22Rv1 (cell line): ENCODE data around the gene PACRG.

Experiments used
- ZFX ChIP-seq: fragments of 450-650 bp; IDR thresholded peaks from 2 replicates; pipeline ENCODE4 v1.6.1; 2017; ENCODE audit warnings: antibody characterized with exemption, borderline replicate concordance
- TF ChIP-seq, protein P1 (sequence below): fragments of 450-650 bp; IDR thresholded peaks from 2 replicates; pipeline ENCODE4 v1.5.1; 2017; ENCODE audit warnings: mild to moderate bottlenecking

DNA sequence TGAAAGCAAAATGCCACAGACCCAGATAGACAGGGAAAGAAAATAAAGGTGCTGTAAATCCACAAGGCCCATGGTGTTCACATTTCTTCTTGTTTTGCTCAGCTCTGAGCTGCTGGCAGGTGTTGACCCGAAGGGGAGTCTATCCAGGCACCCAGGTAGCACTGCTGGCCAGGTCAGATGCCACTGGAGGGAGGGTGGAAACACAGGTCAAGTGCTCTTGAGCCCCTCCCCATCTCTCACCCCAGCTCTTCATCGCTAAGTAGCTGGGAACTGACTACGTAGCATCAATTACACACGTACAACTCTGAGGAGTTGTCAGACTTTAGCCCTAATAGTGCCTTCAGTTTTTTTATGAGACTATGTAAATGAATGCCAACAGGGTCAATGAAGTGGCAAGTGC is 399.0 kb downstream of the PACRG start:
- TF ChIP-seq, protein P1, sequence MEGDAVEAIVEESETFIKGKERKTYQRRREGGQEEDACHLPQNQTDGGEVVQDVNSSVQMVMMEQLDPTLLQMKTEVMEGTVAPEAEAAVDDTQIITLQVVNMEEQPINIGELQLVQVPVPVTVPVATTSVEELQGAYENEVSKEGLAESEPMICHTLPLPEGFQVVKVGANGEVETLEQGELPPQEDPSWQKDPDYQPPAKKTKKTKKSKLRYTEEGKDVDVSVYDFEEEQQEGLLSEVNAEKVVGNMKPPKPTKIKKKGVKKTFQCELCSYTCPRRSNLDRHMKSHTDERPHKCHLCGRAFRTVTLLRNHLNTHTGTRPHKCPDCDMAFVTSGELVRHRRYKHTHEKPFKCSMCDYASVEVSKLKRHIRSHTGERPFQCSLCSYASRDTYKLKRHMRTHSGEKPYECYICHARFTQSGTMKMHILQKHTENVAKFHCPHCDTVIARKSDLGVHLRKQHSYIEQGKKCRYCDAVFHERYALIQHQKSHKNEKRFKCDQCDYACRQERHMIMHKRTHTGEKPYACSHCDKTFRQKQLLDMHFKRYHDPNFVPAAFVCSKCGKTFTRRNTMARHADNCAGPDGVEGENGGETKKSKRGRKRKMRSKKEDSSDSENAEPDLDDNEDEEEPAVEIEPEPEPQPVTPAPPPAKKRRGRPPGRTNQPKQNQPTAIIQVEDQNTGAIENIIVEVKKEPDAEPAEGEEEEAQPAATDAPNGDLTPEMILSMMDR: no peak
- no peak for TF ChIP-seq ZFX
